K562 (cell line): ENCODE measurements around the gene EXOG. TPM values are rescaled to one million over a fixed set of nuclear protein-coding genes. Genes with fewer than 3 reads are reported as not detected.

Experiments
- E2F3 ChIP-seq: fragments of 250-450 bp; sonication (Bioruptor Pico); IDR thresholded peaks from 2 replicates; pipeline ENCODE4 v1.4.0; 2020; ENCODE audit warnings: mild to moderate bottlenecking
- ETV5 ChIP-seq: sonication (generic); formaldehyde crosslinking; IDR thresholded peaks from 2 replicates; pipeline ENCODE4 v1.4.0; 2020; ENCODE audit warnings: low read depth, mild to moderate bottlenecking, missing genetic modification reagents
- HIVEP1 ChIP-seq: fragments of 250-450 bp; sonication (Bioruptor Pico); IDR thresholded peaks from 2 replicates; pipeline ENCODE4 v1.4.0; 2020; ENCODE audit warnings: mild to moderate bottlenecking
- KDM4B ChIP-seq, 2 experiments: fragments of 450-650 bp in 1 of 2; sonication (generic) in 1 of 2; IDR thresholded peaks; 2 replicates each; pipeline ENCODE4 v1.6.1; 2016 to 2017; ENCODE audit warnings: borderline replicate concordance in 2 of 2, antibody characterized with exemption in 1 of 2, low read depth in 1 of 2, mild to moderate bottlenecking in 1 of 2
- MAZ ChIP-seq, 2 experiments: fragments of 450-650 bp in 1 of 2; sonication (generic) in 1 of 2; formaldehyde crosslinking; IDR thresholded peaks in 1 of 2; conservative IDR thresholded peaks in 1 of 2; 2 replicates each; pipeline versions ENCODE4 v1.4.0 to v1.5.0; 2020; ENCODE audit warnings: mild to moderate bottlenecking in 1 of 2, missing genetic modification reagents in 1 of 2
- NFIC ChIP-seq: fragments of 450-650 bp; IDR thresholded peaks from 2 replicates; pipeline ENCODE4 v1.6.1; 2017; ENCODE audit warnings: mild to moderate bottlenecking, inconsistent platforms
- NRF1 ChIP-seq, 2 experiments: fragments of 450-650 bp; IDR thresholded peaks in 1 of 2; conservative IDR thresholded peaks in 1 of 2; 2 replicates each; pipeline ENCODE4 v1.6.1; 2014; ENCODE audit warnings: mild to moderate bottlenecking in 2 of 2
- POLR2H ChIP-seq: IDR thresholded peaks from 2 replicates; pipeline ENCODE4 v1.6.1; 2016; ENCODE audit warnings: missing genetic modification characterization, low read depth, mild to moderate bottlenecking, control low read depth, missing compliant biosample characterization, moderate library complexity
- POU5F1 ChIP-seq: fragments of 150-350 bp; IDR thresholded peaks from 2 replicates; pipeline ENCODE4 v1.6.1; 2014; ENCODE audit warnings: borderline replicate concordance, low read length, low read depth, mild to moderate bottlenecking; ENCODE audit not compliant: partially characterized antibody
- PTRF ChIP-seq: fragments of 450-650 bp; IDR thresholded peaks from 2 replicates; pipeline ENCODE4 v1.6.1; 2016; ENCODE audit warnings: mild to moderate bottlenecking, missing genetic modification characterization, missing compliant biosample characterization
- RBFOX2 ChIP-seq: fragments of 200-400 bp; formaldehyde crosslinking; IDR thresholded peaks from 2 replicates; pipeline ENCODE4 v1.6.1; 2017; ENCODE audit warnings: low read depth, mild to moderate bottlenecking, low read length, moderate library complexity
- SIRT6 ChIP-seq: IDR thresholded peaks from one replicate; pipeline ENCODE4 v1.6.1; 2012; ENCODE audit warnings: low read depth, mild to moderate bottlenecking, control low read depth, inconsistent platforms, low read length, moderate library complexity
- ZBED1 ChIP-seq: IDR thresholded peaks from 2 replicates; pipeline ENCODE4 v1.6.1; 2014
- polyA plus RNA-seq, 8 experiments: library from polyadenylated mRNA; depleted of rRNA in 4 of 8; stranded (reverse) in 5 of 8; unstranded in 3 of 8; fragments of >200 nt; fragmentation: Nextera tagmentation in 2 of 8; fragmentation: Illumina TruSeq in 1 of 8; extraction: Ambion mirVana in 2 of 8; extraction: Trizol in 1 of 8; gene quantifications; 2 replicates each; pipeline versions ENCODE4 v1.2.1 to v1.2.3, GENCODE V29; 2011 to 2014; ENCODE audit warnings: inconsistent platforms in 1 of 8, missing spikeins in 1 of 8
- total RNA-seq, 7 experiments: library from RNA; depleted of rRNA in 6 of 7; stranded (reverse); fragments of >200 nt in 6 of 7; fragmentation: Illumina TruSeq in 2 of 7; extraction: Trizol in 2 of 7; gene quantifications; 2 replicates each; pipeline versions ENCODE4 v1.2.1 to v1.2.3, GENCODE V29; 2011 to 2021; ENCODE audit warnings: low replicate concordance in 1 of 7
- TF ChIP-seq, protein P1 (sequence below): IDR thresholded peaks from 3 replicates; pipeline ENCODE4 v1.6.1; 2011; ENCODE audit warnings: borderline replicate concordance, mild to moderate bottlenecking; ENCODE audit not compliant: insufficient read length, insufficient read depth
- TF ChIP-seq, protein P2 (sequence below), 2 experiments: fragments of 450-650 bp; conservative IDR thresholded peaks; 2 replicates each; pipeline ENCODE4 v1.6.1; 2017; ENCODE audit warnings: mild to moderate bottlenecking in 2 of 2, moderate library complexity in 2 of 2
- TF ChIP-seq, protein P3 (sequence below), 2 experiments: fragments of 150-350 bp in 1 of 2; IDR thresholded peaks; 2 replicates each; pipeline ENCODE4 v1.6.1; 2012 to 2016; ENCODE audit warnings: low read depth in 2 of 2, low read length in 2 of 2, mild to moderate bottlenecking in 1 of 2, moderate library complexity in 1 of 2
- TF ChIP-seq, protein P4 (sequence below): fragments of 450-650 bp; IDR thresholded peaks from one replicate; pipeline ENCODE4 v1.6.1; 2018; ENCODE audit warnings: mild to moderate bottlenecking, moderate library complexity; ENCODE audit not compliant: partially characterized antibody

EXOG gene
- total and polyA plus RNA-seq, 9 of the 15 experiments (the other 6 are each of a cell fraction or from before 2014, with no cell fraction given) = 10.8 to 21.7 (median 14.8) TPM

DNA sequence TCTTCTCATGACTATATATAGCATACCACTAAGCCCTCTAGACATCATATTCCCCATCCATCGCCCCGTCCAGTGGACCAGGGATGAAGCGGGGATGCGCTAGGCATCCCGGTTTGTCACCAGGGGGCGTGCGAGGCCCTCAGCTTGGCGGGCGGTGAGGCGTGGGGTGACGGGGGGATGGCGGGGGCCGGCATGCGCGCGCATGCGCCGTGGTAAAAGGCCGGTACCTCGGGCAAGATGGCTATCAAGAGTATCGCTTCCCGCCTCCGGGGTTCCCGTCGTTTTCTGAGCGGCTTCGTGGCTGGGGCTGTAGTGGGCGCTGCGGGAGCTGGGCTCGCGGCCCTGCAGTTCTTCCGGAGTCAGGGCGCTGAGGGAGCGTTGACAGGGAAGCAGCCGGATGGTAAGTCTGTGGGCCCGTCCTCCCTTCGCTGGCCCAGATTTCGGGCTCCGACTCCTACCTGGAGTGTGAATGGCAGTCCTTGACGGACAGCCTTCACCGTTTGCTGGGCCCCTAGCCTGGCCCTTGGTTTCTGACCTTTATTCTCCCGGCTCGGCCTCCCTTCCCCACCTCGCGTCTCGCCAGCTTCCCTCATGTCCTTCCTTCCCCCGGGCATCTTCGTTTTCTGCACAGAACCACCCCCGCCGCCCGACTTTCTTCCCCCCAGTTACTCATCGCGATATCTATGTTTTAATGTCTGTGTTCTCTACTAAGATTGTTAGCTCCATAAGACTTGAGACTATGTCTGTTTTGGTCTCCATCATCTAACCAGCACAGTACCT is at the start of gene EXOG (continued):
- TF ChIP-seq, protein P1, sequence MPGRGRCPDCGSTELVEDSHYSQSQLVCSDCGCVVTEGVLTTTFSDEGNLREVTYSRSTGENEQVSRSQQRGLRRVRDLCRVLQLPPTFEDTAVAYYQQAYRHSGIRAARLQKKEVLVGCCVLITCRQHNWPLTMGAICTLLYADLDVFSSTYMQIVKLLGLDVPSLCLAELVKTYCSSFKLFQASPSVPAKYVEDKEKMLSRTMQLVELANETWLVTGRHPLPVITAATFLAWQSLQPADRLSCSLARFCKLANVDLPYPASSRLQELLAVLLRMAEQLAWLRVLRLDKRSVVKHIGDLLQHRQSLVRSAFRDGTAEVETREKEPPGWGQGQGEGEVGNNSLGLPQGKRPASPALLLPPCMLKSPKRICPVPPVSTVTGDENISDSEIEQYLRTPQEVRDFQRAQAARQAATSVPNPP = no peak
- TF ChIP-seq E2F3 (CRISPR knock-in tag) (peak; percentile 94), ETV5 (CRISPR knock-in tag) (peak; percentile 97), NRF1 (conservative IDR thresholded peaks at IDR 0.05 in 1 of 2, IDR thresholded peaks at IDR 0.05 in 1 of 2) (peak; percentile 98), RBFOX2 (peak; percentile 90), MAZ (CRISPR knock-in tag; conservative IDR thresholded peaks at IDR 0.05 in 1 of 2, IDR thresholded peaks at IDR 0.05 in 1 of 2) (peak; percentile 94 to 96), ZBED1 (0 out of 2 replicates have a peak, but pooled peaks have one; percentile 64), POLR2H (no peak; the same call in none of the 2 replicates), NFIC (peak; percentile 33; the same call in 1 of the 2 replicates), HIVEP1 (CRISPR knock-in tag) (0 out of 2 replicates have a peak, but pooled peaks have one; percentile 5), PTRF (tag) (no peak), POU5F1 (peak; percentile 70), KDM4B (IDR thresholded peaks at IDR 0.05; ENCODE audit: borderline replicate concordance in 2 of 2, low read depth in 1 of 2) (peak in 1 of 2 experiments; percentile 72; a peak in 1 of 4 replicates), SIRT6 (no peak)
- TF ChIP-seq, protein P2, sequence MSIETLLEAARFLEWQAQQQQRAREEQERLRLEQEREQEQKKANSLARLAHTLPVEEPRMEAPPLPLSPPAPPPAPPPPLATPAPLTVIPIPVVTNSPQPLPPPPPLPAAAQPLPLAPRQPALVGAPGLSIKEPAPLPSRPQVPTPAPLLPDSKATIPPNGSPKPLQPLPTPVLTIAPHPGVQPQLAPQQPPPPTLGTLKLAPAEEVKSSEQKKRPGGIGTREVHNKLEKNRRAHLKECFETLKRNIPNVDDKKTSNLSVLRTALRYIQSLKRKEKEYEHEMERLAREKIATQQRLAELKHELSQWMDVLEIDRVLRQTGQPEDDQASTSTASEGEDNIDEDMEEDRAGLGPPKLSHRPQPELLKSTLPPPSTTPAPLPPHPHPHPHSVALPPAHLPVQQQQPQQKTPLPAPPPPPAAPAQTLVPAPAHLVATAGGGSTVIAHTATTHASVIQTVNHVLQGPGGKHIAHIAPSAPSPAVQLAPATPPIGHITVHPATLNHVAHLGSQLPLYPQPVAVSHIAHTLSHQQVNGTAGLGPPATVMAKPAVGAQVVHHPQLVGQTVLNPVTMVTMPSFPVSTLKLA (conservative IDR thresholded peaks at IDR 0.05) = peak; percentile 68 to 76; a peak in 3 of 4 replicates
- TF ChIP-seq, protein P3, sequence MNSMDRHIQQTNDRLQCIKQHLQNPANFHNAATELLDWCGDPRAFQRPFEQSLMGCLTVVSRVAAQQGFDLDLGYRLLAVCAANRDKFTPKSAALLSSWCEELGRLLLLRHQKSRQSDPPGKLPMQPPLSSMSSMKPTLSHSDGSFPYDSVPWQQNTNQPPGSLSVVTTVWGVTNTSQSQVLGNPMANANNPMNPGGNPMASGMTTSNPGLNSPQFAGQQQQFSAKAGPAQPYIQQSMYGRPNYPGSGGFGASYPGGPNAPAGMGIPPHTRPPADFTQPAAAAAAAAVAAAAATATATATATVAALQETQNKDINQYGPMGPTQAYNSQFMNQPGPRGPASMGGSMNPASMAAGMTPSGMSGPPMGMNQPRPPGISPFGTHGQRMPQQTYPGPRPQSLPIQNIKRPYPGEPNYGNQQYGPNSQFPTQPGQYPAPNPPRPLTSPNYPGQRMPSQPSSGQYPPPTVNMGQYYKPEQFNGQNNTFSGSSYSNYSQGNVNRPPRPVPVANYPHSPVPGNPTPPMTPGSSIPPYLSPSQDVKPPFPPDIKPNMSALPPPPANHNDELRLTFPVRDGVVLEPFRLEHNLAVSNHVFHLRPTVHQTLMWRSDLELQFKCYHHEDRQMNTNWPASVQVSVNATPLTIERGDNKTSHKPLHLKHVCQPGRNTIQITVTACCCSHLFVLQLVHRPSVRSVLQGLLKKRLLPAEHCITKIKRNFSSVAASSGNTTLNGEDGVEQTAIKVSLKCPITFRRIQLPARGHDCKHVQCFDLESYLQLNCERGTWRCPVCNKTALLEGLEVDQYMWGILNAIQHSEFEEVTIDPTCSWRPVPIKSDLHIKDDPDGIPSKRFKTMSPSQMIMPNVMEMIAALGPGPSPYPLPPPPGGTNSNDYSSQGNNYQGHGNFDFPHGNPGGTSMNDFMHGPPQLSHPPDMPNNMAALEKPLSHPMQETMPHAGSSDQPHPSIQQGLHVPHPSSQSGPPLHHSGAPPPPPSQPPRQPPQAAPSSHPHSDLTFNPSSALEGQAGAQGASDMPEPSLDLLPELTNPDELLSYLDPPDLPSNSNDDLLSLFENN (IDR thresholded peaks at IDR 0.05; ENCODE audit: low read depth in 2 of 2, low read length in 2 of 2) = peak in 1 of 2 experiments; percentile 68; a peak in 2 of 4 replicates
- TF ChIP-seq, protein P4, sequence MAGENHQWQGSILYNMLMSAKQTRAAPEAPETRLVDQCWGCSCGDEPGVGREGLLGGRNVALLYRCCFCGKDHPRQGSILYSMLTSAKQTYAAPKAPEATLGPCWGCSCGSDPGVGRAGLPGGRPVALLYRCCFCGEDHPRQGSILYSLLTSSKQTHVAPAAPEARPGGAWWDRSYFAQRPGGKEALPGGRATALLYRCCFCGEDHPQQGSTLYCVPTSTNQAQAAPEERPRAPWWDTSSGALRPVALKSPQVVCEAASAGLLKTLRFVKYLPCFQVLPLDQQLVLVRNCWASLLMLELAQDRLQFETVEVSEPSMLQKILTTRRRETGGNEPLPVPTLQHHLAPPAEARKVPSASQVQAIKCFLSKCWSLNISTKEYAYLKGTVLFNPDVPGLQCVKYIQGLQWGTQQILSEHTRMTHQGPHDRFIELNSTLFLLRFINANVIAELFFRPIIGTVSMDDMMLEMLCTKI = no peak
